Muscle layer of colon (tissue), 2 donors: Measurements from ENCODE around the gene DNAH1.

Experiments
- H3K27ac ChIP-seq: one replicate; pipeline ENCODE4 v1.7.0; 2013; ENCODE audit warnings: low read depth, mild to moderate bottlenecking, low read length, moderate library complexity
- H3K27me3 ChIP-seq, 2 donors: one replicate each; pipeline ENCODE4 v1.7.0; 2013; ENCODE audit warnings: low read length in 2 of 2, mild to moderate bottlenecking in 2 of 2; ENCODE audit not compliant: insufficient read depth in 2 of 2, control insufficient read depth in 1 of 2
- H3K36me3 ChIP-seq: one replicate; pipeline ENCODE4 v1.7.0; 2013; ENCODE audit warnings: mild to moderate bottlenecking, low read length; ENCODE audit not compliant: insufficient read depth
- H3K4me1 ChIP-seq: one replicate; pipeline ENCODE4 v1.7.0; 2013; ENCODE audit warnings: mild to moderate bottlenecking, low read length; ENCODE audit not compliant: insufficient read depth
- H3K4me3 ChIP-seq, 2 donors: one replicate each; pipeline ENCODE4 v1.7.0; 2013; ENCODE audit warnings: low read length in 2 of 2, low read depth in 1 of 2, mild to moderate bottlenecking in 1 of 2, moderate library complexity in 1 of 2
- H3K9ac ChIP-seq: one replicate; pipeline ENCODE4 v1.7.0; 2013; ENCODE audit warnings: low read length
- H3K9me3 ChIP-seq: one replicate; pipeline ENCODE4 v1.7.0; 2013; ENCODE audit warnings: mild to moderate bottlenecking, low read length
- donor health status: abdominal sarcoma.
- donor health status: Adenocarcinoma of cecum.

Gene DNAH1

DNA sequence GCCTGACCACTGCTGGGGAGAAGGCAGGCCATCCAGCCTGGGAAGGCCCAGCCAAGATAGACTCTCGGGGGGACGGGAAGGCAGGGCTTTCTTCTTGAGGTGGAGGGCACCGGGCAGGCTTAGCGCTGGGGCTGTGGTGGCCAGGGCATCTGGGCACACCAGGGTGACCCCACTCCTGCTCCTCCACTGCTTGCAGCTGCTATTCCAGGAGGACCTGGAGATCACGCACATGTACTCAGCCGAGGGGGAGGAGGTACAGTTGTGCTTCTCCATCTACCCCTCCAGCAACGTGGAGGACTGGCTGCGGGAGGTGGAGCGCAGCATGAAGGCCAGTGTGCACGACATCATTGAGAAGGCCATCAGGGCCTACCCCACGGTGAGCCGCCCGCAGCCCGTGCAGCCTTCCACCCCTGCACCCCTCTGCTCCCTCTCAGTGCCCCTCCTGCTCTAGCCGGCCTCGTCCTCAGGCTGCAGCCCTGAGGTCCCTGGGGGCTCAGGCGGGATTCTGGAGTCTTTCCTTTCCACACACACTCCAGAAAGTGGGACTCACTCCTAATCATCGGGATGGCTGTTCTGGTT, 42.3 kb downstream of the DNAH1 start:
- Histone ChIP-seq H3K36me3 (peaks cover 7% of the 10 kb centered on the region), H3K4me3 (no peak overlapping the region), H3K27me3 (no peaks in the 10 kb centered on the region), H3K27ac (no peak overlapping the region), H3K9ac (no peak overlapping the region), H3K9me3 (no peaks in the 10 kb centered on the region), H3K4me1 (no peaks in the 10 kb centered on the region)

DNA sequence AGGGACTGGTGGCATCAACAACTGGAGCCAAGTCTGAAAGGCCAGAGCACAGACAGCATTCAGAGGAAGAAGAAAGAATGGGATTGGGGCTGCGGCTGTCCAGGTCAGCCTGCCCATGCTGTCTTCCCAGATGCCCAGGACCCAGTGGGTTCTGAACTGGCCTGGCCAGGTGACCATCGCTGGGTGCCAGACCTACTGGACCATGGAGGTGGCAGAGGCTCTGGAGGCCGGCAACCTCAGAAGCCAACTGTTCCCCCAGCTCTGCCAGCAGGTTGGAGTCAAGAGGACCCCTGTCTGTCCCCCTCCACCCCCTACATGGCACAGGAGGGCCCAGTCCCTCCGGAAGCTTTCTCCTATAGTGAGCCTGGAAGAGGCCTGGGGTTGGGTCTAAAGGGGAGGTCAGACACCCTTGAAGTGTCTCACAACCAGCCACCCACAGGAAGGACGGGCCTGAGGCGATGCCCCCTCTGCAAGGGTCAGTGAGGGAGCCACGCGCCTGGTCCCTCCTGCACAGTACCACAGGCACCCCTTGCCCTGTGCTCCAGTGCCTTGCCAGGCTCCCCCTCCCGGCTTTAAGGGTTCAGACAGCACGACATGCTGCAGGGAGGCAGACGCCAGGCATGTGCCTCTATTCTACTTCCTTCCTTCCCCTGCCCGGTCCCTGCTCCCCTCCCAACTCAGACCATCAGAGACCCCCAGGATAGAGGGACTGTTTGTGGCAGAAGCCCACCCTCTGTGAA, 43.2 kb downstream of the DNAH1 start:
- Histone ChIP-seq H3K27me3 (no peaks in the 10 kb centered on the region), H3K4me1 (no peaks in the 10 kb centered on the region), H3K27ac (no peak overlapping the region), H3K9ac (no peak overlapping the region), H3K9me3 (no peaks in the 10 kb centered on the region), H3K36me3 (peaks cover 7% of the 10 kb centered on the region), H3K4me3 (no peak overlapping the region)

DNA sequence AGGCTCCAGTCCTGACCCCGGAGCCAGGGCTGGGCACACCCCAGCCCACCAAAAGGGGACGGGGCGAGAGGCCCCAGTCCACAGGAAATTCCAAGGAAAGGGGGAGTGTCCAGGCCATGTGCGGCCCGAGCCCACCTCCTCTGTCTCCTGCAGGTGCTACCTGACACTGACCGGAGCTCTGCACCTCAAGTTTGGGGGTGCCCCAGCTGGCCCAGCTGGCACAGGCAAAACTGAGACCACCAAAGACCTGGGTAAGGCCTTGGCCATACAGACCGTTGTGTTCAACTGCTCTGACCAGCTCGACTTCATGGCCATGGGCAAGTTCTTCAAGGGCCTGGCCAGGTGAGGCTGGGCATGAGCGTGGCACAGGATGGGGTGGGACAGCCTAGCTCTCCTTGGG, 44.9 kb downstream of the DNAH1 start:
- Histone ChIP-seq H3K4me1 (no peaks in the 10 kb centered on the region), H3K9ac (no peak overlapping the region), H3K36me3 (peaks cover 7% of the 10 kb centered on the region), H3K4me3 (no peak overlapping the region), H3K27me3 (no peaks in the 10 kb centered on the region), H3K27ac (no peak overlapping the region), H3K9me3 (no peaks in the 10 kb centered on the region)

- no peak overlapping the region for H3K9ac ChIP-seq
Measured at GRCh38 chr3:52361454-52361853, 45.3 kb downstream of the DNAH1 start.

GRCh38 chr3:52361898-52362297, 45.8 kb downstream of the DNAH1 start:
- Histone ChIP-seq H3K4me1 (no peaks in the 10 kb centered on the region), H3K9ac (no peak overlapping the region), H3K4me3 (no peak overlapping the region), H3K27ac (no peak overlapping the region), H3K27me3 (no peaks in the 10 kb centered on the region), H3K36me3 (peaks cover 7% of the 10 kb centered on the region), H3K9me3 (no peaks in the 10 kb centered on the region)

More at GRCh38 chr3:52361454-52361853, 45.3 kb downstream of the DNAH1 start:
- no peak overlapping the region for H3K4me3 ChIP-seq
- H3K27me3 ChIP-seq, result no peaks in the 10 kb centered on the region
- no peaks in the 10 kb centered on the region for H3K4me1 ChIP-seq
- H3K27ac ChIP-seq, result no peak overlapping the region
- no peaks in the 10 kb centered on the region for H3K9me3 ChIP-seq
- peaks cover 7% of the 10 kb centered on the region for H3K36me3 ChIP-seq

- Histone ChIP-seq H3K36me3 (peaks cover 7% of the 10 kb centered on the region), H3K9ac (no peak overlapping the region), H3K27ac (no peak overlapping the region)
Measured at GRCh38 chr3:52364322-52365035, 48.4 kb downstream of the DNAH1 start.

GRCh38 chr3:52366527-52366926, 50.4 kb downstream of the DNAH1 start:
- Histone ChIP-seq H3K9me3 (no peaks in the 10 kb centered on the region), H3K4me1 (no peaks in the 10 kb centered on the region), H3K9ac (no peak overlapping the region), H3K4me3 (no peak overlapping the region), H3K27me3 (no peaks in the 10 kb centered on the region), H3K36me3 (no peaks in the 10 kb centered on the region), H3K27ac (no peak overlapping the region)

More at GRCh38 chr3:52364322-52365035, 48.4 kb downstream of the DNAH1 start:
- Histone ChIP-seq H3K9me3 (no peaks in the 10 kb centered on the region), H3K4me3 (no peak overlapping the region), H3K4me1 (no peaks in the 10 kb centered on the region), H3K27me3 (no peaks in the 10 kb centered on the region)

GRCh38 chr3:52367891-52368880, 52.1 kb downstream of the DNAH1 start:
- Histone ChIP-seq H3K27ac (no peak overlapping the region), H3K4me3 (no peak overlapping the region), H3K9ac (no peak overlapping the region), H3K27me3 (no peaks in the 10 kb centered on the region), H3K9me3 (no peaks in the 10 kb centered on the region), H3K36me3 (no peaks in the 10 kb centered on the region), H3K4me1 (no peaks in the 10 kb centered on the region)

- Histone ChIP-seq H3K4me1 (no peaks in the 10 kb centered on the region), H3K9me3 (no peaks in the 10 kb centered on the region), H3K27ac (no peak overlapping the region), H3K9ac (no peak overlapping the region), H3K36me3 (no peaks in the 10 kb centered on the region), H3K4me3 (no peak overlapping the region), H3K27me3 (no peaks in the 10 kb centered on the region)
Measured at GRCh38 chr3:52370531-52370930, 54.4 kb downstream of the DNAH1 start.

GRCh38 chr3:52372822-52373504, 56.8 kb downstream of the DNAH1 start:
- Histone ChIP-seq H3K27me3 (no peaks in the 10 kb centered on the region), H3K27ac (no peak overlapping the region), H3K9me3 (no peaks in the 10 kb centered on the region), H3K36me3 (no peaks in the 10 kb centered on the region), H3K4me1 (no peaks in the 10 kb centered on the region), H3K9ac (no peak overlapping the region), H3K4me3 (no peak overlapping the region)
